ENCODE results near the gene CCR1.

CCR1 gene

GRCh38 chr3:46206282-46207015 lies 1.7 kb downstream of the CCR1 start:
- TF ChIP-seq CREB1 (IDR thresholded peaks at IDR 0.05; ENCODE audit: low read depth) (no peak), NFIC (IDR thresholded peaks at IDR 0.05) (no peak), USF1 (IDR thresholded peaks at IDR 0.05) (no peak), EGR1 (IDR thresholded peaks at IDR 0.05) (no peak), CEBPB (IDR thresholded peaks at IDR 0.05) (no peak), FOXM1 (IDR thresholded peaks at IDR 0.05; ENCODE audit: borderline replicate concordance, low read depth) (no peak), TCF12 (IDR thresholded peaks at IDR 0.05; ENCODE audit: low read depth) (no peak), EP300 (IDR thresholded peaks at IDR 0.05; ENCODE audit: borderline replicate concordance) (no peak), MAX (IDR thresholded peaks at IDR 0.05) (no peak), ZBTB7A (IDR thresholded peaks at IDR 0.05; ENCODE audit: low read depth) (no peak), TAF1 (IDR thresholded peaks at IDR 0.05; ENCODE audit: low read depth) (no peak), REST (IDR thresholded peaks at IDR 0.05; ENCODE audit: low read depth) (no peak)

- TF ChIP-seq TCF12 (IDR thresholded peaks at IDR 0.05; ENCODE audit: low read depth) (no peak), REST (IDR thresholded peaks at IDR 0.05; ENCODE audit: low read depth) (no peak), MAX (IDR thresholded peaks at IDR 0.05) (no peak), CEBPB (IDR thresholded peaks at IDR 0.05) (no peak), TEAD4 (IDR thresholded peaks at IDR 0.05) (no peak), YY1 (IDR thresholded peaks at IDR 0.05; ENCODE audit: low read depth) (no peak), USF1 (IDR thresholded peaks at IDR 0.05) (no peak), TAF1 (IDR thresholded peaks at IDR 0.05; ENCODE audit: low read depth) (no peak), CREB1 (IDR thresholded peaks at IDR 0.05; ENCODE audit: low read depth) (no peak)
Measured at GRCh38 chr3:46205286-46205960, 2.7 kb downstream of the CCR1 start.

GRCh38 chr3:46203681-46204080 lies 4.4 kb downstream of the CCR1 start:
- TF ChIP-seq REST (IDR thresholded peaks at IDR 0.05; ENCODE audit: low read depth) (no peak), EGR1 (IDR thresholded peaks at IDR 0.05) (no peak), YY1 (IDR thresholded peaks at IDR 0.05; ENCODE audit: low read depth) (no peak), RAD21 (IDR thresholded peaks at IDR 0.05; ENCODE audit: low read depth) (no peak), CREB1 (IDR thresholded peaks at IDR 0.05; ENCODE audit: low read depth) (no peak), TCF12 (IDR thresholded peaks at IDR 0.05; ENCODE audit: low read depth) (no peak), TAF1 (IDR thresholded peaks at IDR 0.05; ENCODE audit: low read depth) (no peak), EP300 (IDR thresholded peaks at IDR 0.05; ENCODE audit: borderline replicate concordance) (no peak), ZBTB7A (IDR thresholded peaks at IDR 0.05; ENCODE audit: low read depth) (no peak), CEBPB (IDR thresholded peaks at IDR 0.05) (no peak), MAX (IDR thresholded peaks at IDR 0.05) (no peak), TEAD4 (IDR thresholded peaks at IDR 0.05) (no peak), FOXM1 (IDR thresholded peaks at IDR 0.05; ENCODE audit: borderline replicate concordance, low read depth) (no peak), NFIC (IDR thresholded peaks at IDR 0.05) (no peak), USF1 (IDR thresholded peaks at IDR 0.05) (no peak)
